Panc1 (cell line): ENCODE results near the gene LSM14A. TPM values are rescaled to one million over a fixed set of nuclear protein-coding genes. Genes with fewer than 3 reads are reported as not detected.

Experiments used
- ATAC-seq: fragments of 200-7000 bp; cut with Tn5 transposase; 2 replicates; pipeline ENCODE4 v1.9.1; 2020; ENCODE audit warnings: mild to moderate bottlenecking, moderate library complexity
- BruUV-seq: library from RNA; stranded (reverse); fragments of 400-500 nt; replicated peaks from 2 replicates; lab custom pipeline; 2021; lab: Mats Ljungman, UMichigan
- CTCF ChIA-PET: fragments of 300-600 bp; sonication (Branson Sonifier 250); formaldehyde crosslinking; loops from one replicate; lab custom pipeline; 2022; ENCODE audit warnings: antibody characterized with exemption; lab: Charles Lee
- POLR2A ChIA-PET: fragments of 300-600 bp; sonication (Branson Sonifier 250); formaldehyde crosslinking; loops from one replicate; lab custom pipeline; 2022; ENCODE audit warnings: antibody characterized with exemption; lab: Charles Lee
- DNase-seq: peaks from one replicate; pipeline ENCODE4 v3.0.0-alpha.2; 2010; ENCODE audit warnings: low read depth, low spot score
- H3K27ac ChIP-seq: 2 replicates; pipeline ENCODE4 v1.5.1; 2011; ENCODE audit warnings: mild to moderate bottlenecking, low read length, inconsistent platforms
- H3K27me3 ChIP-seq: fragments of 200-500 bp; sonication (Bioruptor generic); 2 replicates; pipeline ENCODE4 v1.6.0; 2014; ENCODE audit warnings: low read length, inconsistent platforms; ENCODE audit not compliant: control insufficient read depth, insufficient read depth
- H3K36me3 ChIP-seq: fragments of 200-500 bp; sonication (Bioruptor generic); 2 replicates; pipeline ENCODE4 v1.5.1; 2014; ENCODE audit warnings: inconsistent platforms, mild to moderate bottlenecking, low read length, moderate library complexity; ENCODE audit not compliant: control insufficient read depth, insufficient read depth
- H3K4me1 ChIP-seq: 2 replicates; pipeline ENCODE4 v1.5.1; 2011; ENCODE audit warnings: inconsistent platforms, mild to moderate bottlenecking, low read length, moderate library complexity; ENCODE audit not compliant: control insufficient read depth, insufficient read depth
- H3K4me3 ChIP-seq, 2 experiments: 2 replicates each; pipeline ENCODE4 v1.5.1; 2011 to 2012; ENCODE audit warnings: low read depth in 2 of 2, low read length in 2 of 2, mild to moderate bottlenecking in 2 of 2, inconsistent platforms in 1 of 2, moderate library complexity in 1 of 2
- H3K9me3 ChIP-seq: fragments of 200-500 bp; sonication (Bioruptor generic); 2 replicates; pipeline ENCODE4 v1.5.1; 2014; ENCODE audit warnings: low read depth, mild to moderate bottlenecking, inconsistent platforms, low read length, moderate library complexity; ENCODE audit not compliant: control insufficient read depth, insufficient read depth
- CTCF ChIP-seq: fragments of 450-650 bp; IDR thresholded peaks from 2 replicates; pipeline ENCODE4 v1.5.1; 2017; ENCODE audit warnings: mild to moderate bottlenecking
- POLR2AphosphoS5 ChIP-seq: IDR thresholded peaks from 2 replicates; pipeline ENCODE4 v1.6.1; 2012; ENCODE audit warnings: mild to moderate bottlenecking, low read depth, low read length, moderate library complexity
- REST ChIP-seq, 2 experiments: IDR thresholded peaks; 2 replicates each; pipeline ENCODE4 v1.6.1; 2011 to 2012; ENCODE audit warnings: low read depth in 2 of 2, control low read depth in 1 of 2, low read length in 1 of 2, mild to moderate bottlenecking in 1 of 2, moderate library complexity in 1 of 2; ENCODE audit not compliant: insufficient read depth in 1 of 2
- SIN3A ChIP-seq: IDR thresholded peaks from 2 replicates; pipeline ENCODE4 v1.6.1; 2012; ENCODE audit warnings: low read depth, mild to moderate bottlenecking, low read length, moderate library complexity, borderline replicate concordance; ENCODE audit not compliant: insufficient read depth
- TCF7L2 ChIP-seq: IDR thresholded peaks from 2 replicates; pipeline ENCODE4 v1.6.1; 2011; ENCODE audit warnings: mild to moderate bottlenecking, low read depth, low read length, inconsistent platforms
- in situ Hi-C: cut with HindIII; loops from 2 replicates; pipeline ENCODE4 v1.10.0; 2016; ENCODE audit warnings: low sequenced_read_pairs, low pct_unique_long_range_greater_than_20kb
- intact Hi-C: fragments of 100-400 bp; cut with micrococcal nuclease; formaldehyde crosslinking; loops from one replicate; pipeline ENCODE4 v1.10.0; 2022; ENCODE audit not compliant: unreplicated experiment
- total RNA-seq: library from RNA; stranded (reverse); gene quantifications from one replicate; pipeline ENCODE4 v1.2.1, GENCODE V29; 2021; ENCODE audit not compliant: unreplicated experiment

The LSM14A gene
- total RNA-seq, 1 experiment from 2014 or later: 152 TPM

DNA sequence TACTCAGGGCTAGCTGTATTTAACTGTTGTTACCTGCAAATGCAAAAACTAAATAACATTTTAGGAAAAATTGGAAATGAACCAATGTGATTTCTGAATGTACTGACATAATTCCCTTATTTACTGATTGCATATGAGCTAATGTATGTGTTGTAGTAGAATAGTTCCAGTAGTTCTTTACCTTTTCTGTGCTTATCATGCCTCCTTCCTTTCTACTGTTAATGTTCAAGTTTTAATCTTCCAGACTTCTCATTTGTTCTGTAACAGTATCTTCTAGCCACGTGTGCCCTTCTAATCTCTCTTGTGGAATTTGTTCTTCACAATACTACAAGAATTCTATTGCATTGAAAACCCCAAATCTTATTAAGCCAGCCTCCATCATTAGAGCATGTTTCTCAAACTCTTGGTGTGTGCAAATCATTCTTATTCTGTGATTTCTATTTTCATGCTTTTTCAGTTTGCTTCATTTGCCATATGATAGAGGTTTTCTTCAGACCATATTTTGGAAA lies 17.7 kb downstream of the LSM14A start:
- in situ Hi-C loops: no loop called here
- no peaks in the 10 kb centered on the region for H3K27me3 ChIP-seq
- no peaks in the 10 kb centered on the region for H3K9me3 ChIP-seq
- ChIA-PET POLR2A (interaction anchor here (0.5 kb wide), 1 partner anchor 1482 kb away, joined by 3 read pairs; no protein-coding TSS in a partner anchor), CTCF (no interaction called here)
- DNase-seq (no peak), ATAC-seq (no peak)
- H3K4me1 ChIP-seq: peaks cover 20% of the 10 kb centered on the region
- TSS peak; percentile 5 for BruUV-seq
- H3K4me3 ChIP-seq: no peak overlapping the region
- intact Hi-C loops: no loop called here
- TF ChIP-seq POLR2AphosphoS5: no peak
- no peak for TF ChIP-seq TCF7L2
- no peak for TF ChIP-seq REST (IDR thresholded peaks at IDR 0.05; ENCODE audit: insufficient read depth in 1 of 2, low read depth in 2 of 2, low read length in 1 of 2)
- TF ChIP-seq CTCF: no peak
- TF ChIP-seq SIN3A: no peak
- H3K27ac ChIP-seq: no peak overlapping the region
- no peaks in the 10 kb centered on the region; the same call in 1 of the 2 replicates for H3K36me3 ChIP-seq

- TF ChIP-seq REST (IDR thresholded peaks at IDR 0.05; ENCODE audit: insufficient read depth in 1 of 2, low read depth in 2 of 2, low read length in 1 of 2) (no peak), POLR2AphosphoS5 (no peak), CTCF (no peak), SIN3A (no peak), TCF7L2 (no peak)
- no peak for ATAC-seq
- no peak overlapping the region for H3K27ac ChIP-seq
- no peak overlapping the region for H3K4me3 ChIP-seq
- no peaks in the 10 kb centered on the region for H3K9me3 ChIP-seq
- intact Hi-C loops (no loop called here), in situ Hi-C loops (no loop called here)
- BruUV-seq: no TSS peak
- DNase-seq: no peak
- ChIA-PET CTCF (no interaction called here), POLR2A (no interaction called here)
- peaks cover 14% of the 10 kb centered on the region; the same call in 1 of the 2 replicates for H3K4me1 ChIP-seq
- peaks cover 10% of the 10 kb centered on the region for H3K36me3 ChIP-seq
- H3K27me3 ChIP-seq: no peaks in the 10 kb centered on the region
These were observed 19.2 kb downstream of the LSM14A start for GRCh38 chr19:34191355-34191962.
